DLD1 (cell line): Measurements from ENCODE around the gene CMTR2.

Experiments used
- in situ Hi-C: cut with HindIII; loops from 2 replicates; pipeline ENCODE4 v1.10.0; 2017; ENCODE audit warnings: low sequenced_read_pairs

Gene CMTR2

GRCh38 chr16:71276589-71277334, 12.4 kb downstream of the CMTR2 start:
- in situ Hi-C loops = no loop called here

- in situ Hi-C loops = no loop called here
These were observed 15.8 kb downstream of the CMTR2 start for GRCh38 chr16:71273384-71273783.

- in situ Hi-C loops = no loop called here
These were observed 24.9 kb downstream of the CMTR2 start for GRCh38 chr16:71264299-71264698.

- in situ Hi-C loops = no loop called here
These were observed 25.6 kb downstream of the CMTR2 start for GRCh38 chr16:71263582-71263981.

GRCh38 chr16:71262391-71262790, 26.8 kb downstream of the CMTR2 start:
- in situ Hi-C loops = no loop called here

- in situ Hi-C loops = no loop called here
These were observed 28.2 kb downstream of the CMTR2 start for GRCh38 chr16:71260995-71261394.

GRCh38 chr16:71259086-71259485, 30.1 kb downstream of the CMTR2 start:
- in situ Hi-C loops = no loop called here

- in situ Hi-C loops = no loop called here
These were observed 30.8 kb downstream of the CMTR2 start for GRCh38 chr16:71258372-71258771.

GRCh38 chr16:71257768-71258167, 31.4 kb downstream of the CMTR2 start:
- in situ Hi-C loops = no loop called here

- in situ Hi-C loops = no loop called here
These were observed 33.5 kb downstream of the CMTR2 start for GRCh38 chr16:71255721-71256120.

GRCh38 chr16:71254832-71255525, 34.2 kb downstream of the CMTR2 start:
- in situ Hi-C loops = no loop called here

GRCh38 chr16:71250461-71251235, 38.6 kb downstream of the CMTR2 start:
- in situ Hi-C loops = no loop called here

- in situ Hi-C loops = no loop called here
These were observed 39.8 kb downstream of the CMTR2 start for GRCh38 chr16:71249399-71249798.

- in situ Hi-C loops = no loop called here
These were observed 41.7 kb downstream of the CMTR2 start for GRCh38 chr16:71247478-71247877.

GRCh38 chr16:71246309-71246708, 42.9 kb downstream of the CMTR2 start:
- in situ Hi-C loops = no loop called here

- in situ Hi-C loops = no loop called here
These were observed 44.7 kb downstream of the CMTR2 start for GRCh38 chr16:71244521-71244920.

GRCh38 chr16:71242601-71243000, 46.6 kb downstream of the CMTR2 start:
- in situ Hi-C loops = no loop called here

GRCh38 chr16:71242036-71242435, 47.2 kb downstream of the CMTR2 start:
- in situ Hi-C loops = no loop called here
